Prostate gland (tissue), 2 donors: Measurements from ENCODE around the gene GRAMD1B.

Experiments
- CTCF ChIP-seq, 4 experiments: fragments of 200-600 bp in 2 of 4; fragments of 450-650 bp in 2 of 4; sonication (generic) in 2 of 4; IDR thresholded peaks; 1 replicate in 3 of 4; 2 replicates in 1 of 4; pipeline ENCODE4 v1.5.1; 2016 to 2019; ENCODE audit warnings: antibody characterized with exemption in 4 of 4, mild to moderate bottlenecking in 2 of 4, moderate library complexity in 2 of 4
- POLR2A ChIP-seq: fragments of 450-650 bp; IDR thresholded peaks from one replicate; pipeline ENCODE4 v1.6.1; 2016; ENCODE audit warnings: antibody characterized with exemption, mild to moderate bottlenecking
- POLR2AphosphoS5 ChIP-seq: sonication (generic); formaldehyde crosslinking; IDR thresholded peaks from one replicate; pipeline ENCODE4 v1.6.1; 2017; ENCODE audit warnings: antibody characterized with exemption

GRCh38 chr11:123408619-123409455, 21.2 kb upstream of the GRAMD1B start:
- TF ChIP-seq CTCF (IDR thresholded peaks at IDR 0.05) (no peak), POLR2AphosphoS5 (no peak), POLR2A (no peak)
